Karpas-422 (cell line): ENCODE measurements around the gene RAMP3. TPM values are rescaled to one million over a fixed set of nuclear protein-coding genes. Genes with fewer than 3 reads are reported as not detected.

Experiments
- DNase-seq: peaks from one replicate; pipeline ENCODE4 v3.0.0-alpha.2; 2015
- H2AFZ ChIP-seq: fragments of 200-600 bp; sonication (generic); 2 replicates; pipeline ENCODE4 v1.6.1; 2014; ENCODE audit warnings: antibody characterized with exemption, low read length, mixed read lengths
- H3K27ac ChIP-seq: fragments of 200-600 bp; sonication (generic); 2 replicates; pipeline ENCODE4 v1.5.1; 2014; ENCODE audit warnings: mild to moderate bottlenecking, low read length, moderate library complexity
- H3K27me3 ChIP-seq: fragments of 200-600 bp; sonication (generic); 2 replicates; pipeline ENCODE4 v1.6.1; 2014; ENCODE audit warnings: low read length, mixed read lengths
- H3K36me3 ChIP-seq: fragments of 200-600 bp; sonication (generic); 2 replicates; pipeline ENCODE4 v1.6.1; 2014; ENCODE audit warnings: low read length, mixed read lengths; ENCODE audit not compliant: insufficient read depth
- H3K4me1 ChIP-seq: fragments of 200-600 bp; sonication (generic); 2 replicates; pipeline ENCODE4 v1.6.1; 2014; ENCODE audit warnings: mild to moderate bottlenecking, low read length, mixed read lengths
- H3K4me2 ChIP-seq: fragments of 200-600 bp; sonication (generic); 2 replicates; pipeline ENCODE4 v1.6.1; 2014; ENCODE audit warnings: low read length, low read depth, mild to moderate bottlenecking; ENCODE audit not compliant: poor library complexity, severe bottlenecking
- H3K4me3 ChIP-seq: fragments of 200-600 bp; sonication (generic); 2 replicates; pipeline ENCODE4 v1.5.1; 2014; ENCODE audit warnings: mild to moderate bottlenecking, antibody characterized with exemption, low read length, mixed read lengths
- H3K79me2 ChIP-seq: fragments of 200-600 bp; sonication (generic); 2 replicates; pipeline ENCODE4 v1.6.1; 2014; ENCODE audit warnings: mild to moderate bottlenecking, low read length, mixed read lengths
- H3K9ac ChIP-seq: fragments of 200-600 bp; sonication (generic); 2 replicates; pipeline ENCODE4 v1.6.0; 2014; ENCODE audit warnings: low read length
- H3K9me2 ChIP-seq: fragments of 200-600 bp; sonication (generic), shearing (Covaris generic); replicated peaks from 2 replicates; pipeline ENCODE4 v1.6.0; 2014; ENCODE audit warnings: mild to moderate bottlenecking, low read length, moderate library complexity; ENCODE audit not compliant: insufficient read depth
- H3K9me3 ChIP-seq: fragments of 300-700, 200-600 bp; sonication (generic); 2 replicates; pipeline ENCODE4 v1.6.1; 2014; ENCODE audit warnings: low read length, mixed read lengths
- H4K20me1 ChIP-seq: fragments of 200-600 bp; sonication (generic); 2 replicates; pipeline ENCODE4 v1.6.1; 2014; ENCODE audit warnings: mild to moderate bottlenecking, antibody characterized with exemption, low read length, low read depth; ENCODE audit not compliant: insufficient read depth
- total RNA-seq: library from RNA; depleted of rRNA; stranded (reverse); fragments of >200 nt; shearing (Covaris generic); gene quantifications from 2 replicates; pipeline ENCODE4 v1.2.3, GENCODE V29; 2014; ENCODE audit warnings: low replicate concordance

Gene RAMP3
- total RNA-seq, 1 experiment from 2014 or later: not detected

GRCh38 chr7:45136106-45137060, 21.2 kb upstream of the RAMP3 start:
- Histone ChIP-seq H4K20me1 (no peaks in the 10 kb centered on the region), H3K9ac (no peak overlapping the region), H3K27ac (no peak overlapping the region), H3K9me3 (no peaks in the 10 kb centered on the region), H3K4me3 (no peak overlapping the region), H3K9me2 (no peaks in the 10 kb centered on the region), H3K4me1 (peaks cover 16% of the 10 kb centered on the region), H2AFZ (no peak overlapping the region), H3K4me2 (no peak overlapping the region), H3K27me3 (no peaks in the 10 kb centered on the region), H3K79me2 (no peaks in the 10 kb centered on the region), H3K36me3 (no peaks in the 10 kb centered on the region)
- DNase-seq: peak; percentile 90

DNA sequence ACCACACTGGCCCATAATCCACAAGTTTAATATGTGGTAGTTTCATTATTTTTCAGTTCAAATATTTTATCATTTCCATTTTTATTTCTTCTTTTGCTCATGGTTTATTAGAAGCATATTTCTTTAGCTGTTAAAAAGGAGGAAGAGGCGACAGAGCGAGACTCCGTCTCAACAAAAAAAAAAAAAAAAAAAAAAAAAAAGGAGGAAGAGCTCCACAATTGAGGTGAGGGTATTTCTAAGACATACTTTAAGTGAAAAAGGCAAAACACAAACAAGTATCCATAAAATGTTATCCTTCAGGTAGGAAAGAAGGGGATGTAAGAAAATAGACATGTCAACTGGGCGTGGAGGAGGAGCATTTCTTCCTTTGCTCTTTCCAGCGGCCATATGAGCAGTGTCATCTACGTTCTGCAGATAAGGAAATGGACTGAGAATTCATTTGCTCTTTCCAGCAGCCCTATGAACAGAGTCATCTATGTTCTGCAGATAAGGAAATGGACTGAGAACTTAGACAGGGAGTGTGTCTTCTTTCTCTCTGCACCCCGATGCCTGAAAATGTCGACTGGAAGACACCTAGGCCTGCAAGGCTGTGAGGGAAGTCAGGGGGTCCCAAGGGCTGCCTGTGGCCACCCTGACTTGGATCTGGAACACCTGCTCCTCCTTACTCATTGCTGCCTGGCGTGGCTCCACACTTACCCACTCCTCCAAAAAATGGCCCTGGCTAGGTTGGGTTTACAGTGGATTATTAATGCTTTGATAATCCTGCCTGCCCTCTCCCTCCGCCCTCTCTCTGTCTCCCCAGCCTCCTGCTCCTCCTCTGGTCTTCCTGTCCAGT, 18.9 kb upstream of the RAMP3 start:
- Histone ChIP-seq H3K27me3 (no peaks in the 10 kb centered on the region), H4K20me1 (no peaks in the 10 kb centered on the region), H3K4me1 (peaks cover 21% of the 10 kb centered on the region), H3K9me2 (no peaks in the 10 kb centered on the region), H3K4me3 (no peak overlapping the region), H3K4me2 (no peak overlapping the region), H3K9ac (no peak overlapping the region), H2AFZ (no peak overlapping the region), H3K9me3 (no peaks in the 10 kb centered on the region), H3K36me3 (no peaks in the 10 kb centered on the region), H3K79me2 (no peaks in the 10 kb centered on the region), H3K27ac (no peak overlapping the region)
- DNase-seq: no peak

GRCh38 chr7:45140827-45141226, 16.8 kb upstream of the RAMP3 start:
- Histone ChIP-seq H3K9me3 (no peaks in the 10 kb centered on the region), H3K79me2 (no peaks in the 10 kb centered on the region), H3K4me1 (peaks cover 18% of the 10 kb centered on the region), H4K20me1 (no peaks in the 10 kb centered on the region), H3K9me2 (no peaks in the 10 kb centered on the region), H3K4me3 (peak overlapping the region; percentile 60), H3K9ac (peak overlapping the region; percentile 57), H3K27ac (no peak overlapping the region), H3K4me2 (peak overlapping the region; percentile 63), H3K36me3 (no peaks in the 10 kb centered on the region), H2AFZ (peak overlapping the region; percentile 93), H3K27me3 (no peaks in the 10 kb centered on the region)
- peak; percentile 80 for DNase-seq

GRCh38 chr7:45143616-45144015, 14.0 kb upstream of the RAMP3 start:
- peaks cover 16% of the 10 kb centered on the region for H3K4me1 ChIP-seq
- H3K4me2 ChIP-seq: no peak overlapping the region
- H3K79me2 ChIP-seq: no peaks in the 10 kb centered on the region
- H3K4me3 ChIP-seq: no peak overlapping the region
- no peaks in the 10 kb centered on the region for H3K27me3 ChIP-seq
- no peak for DNase-seq
- no peaks in the 10 kb centered on the region for H3K9me3 ChIP-seq
- no peaks in the 10 kb centered on the region for H3K36me3 ChIP-seq
- H3K27ac ChIP-seq: no peak overlapping the region
- no peaks in the 10 kb centered on the region for H4K20me1 ChIP-seq
- H3K9me2 ChIP-seq: no peaks in the 10 kb centered on the region
- no peak overlapping the region for H3K9ac ChIP-seq
- no peak overlapping the region for H2AFZ ChIP-seq

DNA sequence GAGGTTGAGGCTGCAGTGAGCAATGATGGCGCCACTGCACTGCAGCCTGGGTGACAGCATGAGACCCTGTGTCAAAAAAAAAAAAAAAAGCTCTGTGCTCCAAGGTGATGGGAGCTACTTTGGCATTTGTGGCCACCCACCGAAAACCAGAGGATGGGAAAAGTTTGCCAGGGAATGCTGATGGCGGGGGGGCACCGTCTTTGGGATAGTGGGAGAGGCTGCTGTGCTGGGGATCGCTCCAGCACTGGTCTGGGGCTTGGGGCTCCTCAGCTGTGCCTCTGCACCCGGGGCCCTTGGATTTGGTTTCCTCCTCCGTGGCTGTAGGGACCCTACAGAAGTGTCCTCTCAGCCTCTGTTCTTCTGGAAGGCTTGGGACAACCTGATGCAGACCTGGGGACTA, 11.7 kb upstream of the RAMP3 start:
- no peak overlapping the region for H3K27ac ChIP-seq
- H3K9me2 ChIP-seq: no peaks in the 10 kb centered on the region

GRCh38 chr7:45146531-45147379, 10.8 kb upstream of the RAMP3 start:
- Histone ChIP-seq H3K27me3 (no peaks in the 10 kb centered on the region), H3K27ac (no peak overlapping the region), H2AFZ (no peak overlapping the region), H3K79me2 (no peaks in the 10 kb centered on the region), H3K9me2 (no peaks in the 10 kb centered on the region), H3K9ac (no peak overlapping the region), H3K36me3 (no peaks in the 10 kb centered on the region), H3K9me3 (no peaks in the 10 kb centered on the region), H3K4me2 (no peak overlapping the region), H3K4me3 (no peak overlapping the region), H4K20me1 (no peaks in the 10 kb centered on the region), H3K4me1 (peaks cover 5% of the 10 kb centered on the region; the same call in 1 of the 2 replicates)
- no peak for DNase-seq

More for the DNA sequence above, 11.7 kb upstream of the RAMP3 start:
- Histone ChIP-seq H3K79me2 (no peaks in the 10 kb centered on the region), H3K36me3 (no peaks in the 10 kb centered on the region), H3K4me2 (no peak overlapping the region), H4K20me1 (no peaks in the 10 kb centered on the region), H3K9ac (no peak overlapping the region), H3K27me3 (no peaks in the 10 kb centered on the region), H3K4me1 (peaks cover 8% of the 10 kb centered on the region; the same call in 1 of the 2 replicates), H2AFZ (no peak overlapping the region), H3K9me3 (no peaks in the 10 kb centered on the region), H3K4me3 (no peak overlapping the region)
- DNase-seq: no peak

GRCh38 chr7:45147858-45148652, 9.5 kb upstream of the RAMP3 start:
- DNase-seq: no peak
- no peak overlapping the region for H3K4me3 ChIP-seq
- H3K9me3 ChIP-seq: no peaks in the 10 kb centered on the region
- no peak overlapping the region for H3K9ac ChIP-seq
- H3K27me3 ChIP-seq: no peaks in the 10 kb centered on the region
- no peak overlapping the region for H3K27ac ChIP-seq
- H3K9me2 ChIP-seq: no peaks in the 10 kb centered on the region
- no peaks in the 10 kb centered on the region for H3K36me3 ChIP-seq
- no peaks in the 10 kb centered on the region for H3K79me2 ChIP-seq
- no peaks in the 10 kb centered on the region for H4K20me1 ChIP-seq
- H3K4me1 ChIP-seq: no peaks in the 10 kb centered on the region
- no peak overlapping the region for H2AFZ ChIP-seq
- H3K4me2 ChIP-seq: no peak overlapping the region
